DOHH2 (cell line): ENCODE data around the gene CTRB2.

Experiments
- H3F3A ChIP-seq: fragments of 200-600 bp; sonication (generic), shearing (Covaris generic); 2 replicates; pipeline ENCODE4 v1.6.0; 2016; ENCODE audit warnings: antibody characterized with exemption, mild to moderate bottlenecking; ENCODE audit not compliant: control insufficient read depth, insufficient read depth
- H3K27ac ChIP-seq: fragments of 200-600 bp; sonication (generic); 2 replicates; pipeline ENCODE4 v1.5.1; 2014; ENCODE audit warnings: low read depth, mild to moderate bottlenecking, low read length, moderate library complexity
- H3K27me3 ChIP-seq: fragments of 200-600 bp; sonication (generic); 2 replicates; pipeline ENCODE4 v1.6.1; 2014; ENCODE audit warnings: mild to moderate bottlenecking, low read length, mixed read lengths; ENCODE audit not compliant: control insufficient read depth
- H3K36me3 ChIP-seq: fragments of 200-600 bp; sonication (generic); 2 replicates; pipeline ENCODE4 v1.6.1; 2014; ENCODE audit warnings: mild to moderate bottlenecking, low read length, moderate library complexity, mixed read lengths; ENCODE audit not compliant: control insufficient read depth
- H3K4me1 ChIP-seq: fragments of 200-600 bp; sonication (generic); 2 replicates; pipeline ENCODE4 v1.6.1; 2014; ENCODE audit warnings: mild to moderate bottlenecking, low read length, mixed read lengths; ENCODE audit not compliant: control insufficient read depth
- H3K4me2 ChIP-seq: fragments of 200-600 bp; sonication (generic); 2 replicates; pipeline ENCODE4 v1.6.0; 2014; ENCODE audit warnings: mild to moderate bottlenecking, low read length, moderate library complexity
- H3K4me3 ChIP-seq: fragments of 200-600 bp; sonication (generic); 2 replicates; pipeline ENCODE4 v1.5.1; 2014; ENCODE audit warnings: mild to moderate bottlenecking, low read length, mixed read lengths
- H3K79me2 ChIP-seq: fragments of 200-600 bp; sonication (generic); 2 replicates; pipeline ENCODE4 v1.6.1; 2014; ENCODE audit warnings: mild to moderate bottlenecking, low read length, mixed read lengths; ENCODE audit not compliant: control insufficient read depth
- H3K9me2 ChIP-seq: fragments of 200-600 bp; sonication (generic); replicated peaks from 2 replicates; pipeline ENCODE4 v1.6.1; 2014; ENCODE audit warnings: mild to moderate bottlenecking, low read length, mixed read lengths; ENCODE audit not compliant: control insufficient read depth
- H3K9me3 ChIP-seq: fragments of 200-600 bp; sonication (generic); 2 replicates; pipeline ENCODE4 v1.6.1; 2014; ENCODE audit warnings: antibody characterized with exemption, low read length, mixed read lengths; ENCODE audit not compliant: control insufficient read depth, insufficient read depth
- H4K20me1 ChIP-seq: fragments of 200-600 bp; sonication (generic); 2 replicates; pipeline ENCODE4 v1.6.0; 2014; ENCODE audit warnings: low read depth, mild to moderate bottlenecking, antibody characterized with exemption, low read length, moderate library complexity; ENCODE audit not compliant: control insufficient read depth, insufficient read depth
- CTCF ChIP-seq: fragments of 200-600 bp; sonication (generic); IDR thresholded peaks from one replicate; pipeline ENCODE4 v1.5.1; 2014; ENCODE audit warnings: antibody characterized with exemption, mild to moderate bottlenecking, low read depth, low read length; ENCODE audit not compliant: poor library complexity, severe bottlenecking
- EZH2phosphoT487 ChIP-seq: fragments of 200-600 bp; sonication (generic); IDR thresholded peaks from 2 replicates; pipeline ENCODE4 v1.6.1; 2017; ENCODE audit warnings: borderline replicate concordance, mild to moderate bottlenecking, antibody characterized with exemption, low read length, moderate library complexity, mixed read lengths

CTRB2 gene

GRCh38 chr16:75237398-75238131 lies 30.6 kb upstream of the CTRB2 start:
- no peaks in the 10 kb centered on the region for H3K9me3 ChIP-seq
- peaks cover 4% of the 10 kb centered on the region; the same call in 1 of the 2 replicates for H3K4me1 ChIP-seq
- H3K4me3 ChIP-seq, result no peak overlapping the region
- H3K27me3 ChIP-seq, result no peaks in the 10 kb centered on the region
- H3F3A ChIP-seq, result no peaks in the 10 kb centered on the region
- no peak overlapping the region for H3K4me2 ChIP-seq
- no peak overlapping the region for H3K27ac ChIP-seq
- no peaks in the 10 kb centered on the region for H3K79me2 ChIP-seq
- no peaks in the 10 kb centered on the region for H3K36me3 ChIP-seq
- no peaks in the 10 kb centered on the region for H3K9me2 ChIP-seq
- no peak for TF ChIP-seq EZH2phosphoT487
- TF ChIP-seq CTCF, result no peak
- no peaks in the 10 kb centered on the region for H4K20me1 ChIP-seq

- no peak overlapping the region for H3K4me3 ChIP-seq
- H3K79me2 ChIP-seq, result no peaks in the 10 kb centered on the region
- H3K4me1 ChIP-seq, result peaks cover 4% of the 10 kb centered on the region; the same call in 1 of the 2 replicates
- no peaks in the 10 kb centered on the region for H3K9me2 ChIP-seq
- H3K9me3 ChIP-seq, result no peaks in the 10 kb centered on the region
- no peaks in the 10 kb centered on the region for H3K36me3 ChIP-seq
- no peaks in the 10 kb centered on the region for H4K20me1 ChIP-seq
- H3K27me3 ChIP-seq, result no peaks in the 10 kb centered on the region
- no peak overlapping the region for H3K27ac ChIP-seq
- no peak overlapping the region for H3K4me2 ChIP-seq
- H3F3A ChIP-seq, result no peaks in the 10 kb centered on the region
- TF ChIP-seq CTCF (no peak), EZH2phosphoT487 (no peak)
These were observed 29.9 kb upstream of the CTRB2 start for GRCh38 chr16:75236736-75237397.

GRCh38 chr16:75236232-75236631 lies 29.3 kb upstream of the CTRB2 start:
- Histone ChIP-seq H3K9me3 (no peaks in the 10 kb centered on the region), H3K4me2 (no peak overlapping the region), H4K20me1 (no peaks in the 10 kb centered on the region)

More at GRCh38 chr16:75236232-75236631, 29.3 kb upstream of the CTRB2 start:
- Histone ChIP-seq H3K27ac (no peak overlapping the region), H3K4me1 (peaks cover 4% of the 10 kb centered on the region; the same call in 1 of the 2 replicates), H3K9me2 (no peaks in the 10 kb centered on the region), H3F3A (no peaks in the 10 kb centered on the region), H3K27me3 (no peaks in the 10 kb centered on the region), H3K36me3 (no peaks in the 10 kb centered on the region), H3K4me3 (no peak overlapping the region), H3K79me2 (no peaks in the 10 kb centered on the region)
- no peak for TF ChIP-seq CTCF
- no peak for TF ChIP-seq EZH2phosphoT487
